Hypothalamus (tissue), 51 donors: ENCODE results near the gene KRT27.
"Not testable (repeated sequence)": the region's sequence is repeated elsewhere in the genome, so short reads cannot be mapped to it uniquely, and the experiment has no call there.

Experiments used
- DNase-seq, 51 donors: peaks; one replicate each; lab custom pipeline; 2025; lab: John Stamatoyannopoulos, UW

Gene KRT27, protein sequence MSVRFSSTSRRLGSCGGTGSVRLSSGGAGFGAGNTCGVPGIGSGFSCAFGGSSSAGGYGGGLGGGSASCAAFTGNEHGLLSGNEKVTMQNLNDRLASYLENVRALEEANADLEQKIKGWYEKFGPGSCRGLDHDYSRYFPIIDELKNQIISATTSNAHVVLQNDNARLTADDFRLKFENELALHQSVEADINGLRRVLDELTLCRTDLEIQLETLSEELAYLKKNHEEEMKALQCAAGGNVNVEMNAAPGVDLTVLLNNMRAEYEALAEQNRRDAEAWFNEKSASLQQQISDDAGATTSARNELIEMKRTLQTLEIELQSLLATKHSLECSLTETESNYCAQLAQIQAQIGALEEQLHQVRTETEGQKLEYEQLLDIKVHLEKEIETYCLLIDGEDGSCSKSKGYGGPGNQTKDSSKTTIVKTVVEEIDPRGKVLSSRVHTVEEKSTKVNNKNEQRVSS

DNA sequence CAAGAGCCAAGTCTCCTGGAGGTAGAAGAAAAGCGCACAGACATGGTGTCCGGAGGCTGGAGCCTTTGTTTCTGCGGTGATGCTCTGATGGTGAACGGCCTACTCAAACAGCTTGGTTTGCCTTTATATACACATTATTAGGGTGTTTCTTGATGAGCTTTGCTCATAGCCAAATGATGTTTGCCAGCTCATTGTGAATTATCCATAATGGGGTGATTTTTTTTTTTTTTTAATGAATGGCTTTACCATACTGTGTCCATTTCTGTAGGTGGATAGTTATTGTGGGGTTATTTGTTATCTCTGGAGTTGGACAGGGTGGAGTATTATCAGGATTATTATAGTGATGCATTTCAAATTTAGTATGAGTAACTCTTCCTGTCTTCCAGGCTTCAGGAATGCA, at the start of gene KRT27:
KRT27 (minus strand) TSS at position 101 of the 400 bp plus-strand sequence; CDS start at position 44, 57 bp downstream.
- DNase-seq = no peak

DNA sequence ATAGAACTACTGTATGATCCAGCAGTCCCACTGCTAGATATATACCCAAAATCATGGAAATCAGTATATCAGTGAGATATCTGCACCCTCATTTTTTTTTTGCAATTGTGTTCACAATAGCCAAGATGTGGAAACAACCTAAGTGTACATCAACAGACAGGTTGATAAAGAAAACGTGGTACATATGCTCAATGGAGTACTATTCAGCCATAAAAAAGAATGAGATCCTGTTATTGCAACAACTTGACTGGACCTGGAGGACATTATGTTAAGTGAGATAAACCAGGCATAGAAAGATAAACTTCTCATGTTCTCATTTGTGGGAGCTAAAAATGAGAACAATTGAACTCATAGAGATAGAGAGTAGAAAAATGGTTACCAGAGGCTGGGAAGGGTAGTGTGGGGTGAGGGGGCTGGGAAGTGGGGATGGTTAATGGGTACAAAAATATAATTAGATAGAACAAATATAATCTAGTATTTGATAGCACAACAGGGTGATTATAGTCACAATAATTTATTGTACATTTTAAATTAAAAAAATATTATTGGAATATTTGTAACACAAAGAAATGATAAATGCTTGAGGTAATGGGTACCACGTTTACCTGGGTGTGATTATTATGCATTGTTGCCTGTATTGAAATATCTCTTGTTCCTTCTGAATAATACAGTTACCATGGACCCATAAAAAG, 47.9 kb upstream of the KRT27 start:
- DNase-seq = no peak

DNA sequence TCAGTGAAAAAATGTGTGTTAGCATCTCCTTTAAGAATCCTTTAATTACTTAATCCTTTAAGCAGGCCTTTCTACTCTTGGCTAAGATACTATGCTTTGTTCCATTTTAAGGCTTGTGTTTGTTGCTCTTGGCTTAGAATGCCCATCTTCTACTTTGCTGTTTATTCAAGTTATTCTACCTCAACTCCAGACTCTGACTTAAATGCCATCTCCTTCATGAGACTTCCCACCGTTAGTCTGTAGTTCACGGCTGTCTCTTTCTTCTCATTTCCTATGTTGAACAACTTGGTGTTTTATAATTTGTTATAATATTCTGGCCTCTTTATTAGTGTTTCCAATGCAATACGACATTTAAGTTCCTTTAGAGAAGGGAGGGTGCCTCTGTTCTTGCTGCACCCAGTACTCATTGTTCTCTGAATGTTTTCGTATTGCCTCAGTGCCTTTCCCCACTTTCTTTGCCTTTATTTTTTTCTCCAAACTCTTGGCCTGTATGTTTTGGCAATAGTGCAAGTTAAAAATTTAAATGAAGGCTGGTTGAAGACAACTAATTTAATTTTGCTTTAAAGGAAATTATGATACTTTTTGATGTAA, 46.2 kb upstream of the KRT27 start:
- no peak for DNase-seq

DNA sequence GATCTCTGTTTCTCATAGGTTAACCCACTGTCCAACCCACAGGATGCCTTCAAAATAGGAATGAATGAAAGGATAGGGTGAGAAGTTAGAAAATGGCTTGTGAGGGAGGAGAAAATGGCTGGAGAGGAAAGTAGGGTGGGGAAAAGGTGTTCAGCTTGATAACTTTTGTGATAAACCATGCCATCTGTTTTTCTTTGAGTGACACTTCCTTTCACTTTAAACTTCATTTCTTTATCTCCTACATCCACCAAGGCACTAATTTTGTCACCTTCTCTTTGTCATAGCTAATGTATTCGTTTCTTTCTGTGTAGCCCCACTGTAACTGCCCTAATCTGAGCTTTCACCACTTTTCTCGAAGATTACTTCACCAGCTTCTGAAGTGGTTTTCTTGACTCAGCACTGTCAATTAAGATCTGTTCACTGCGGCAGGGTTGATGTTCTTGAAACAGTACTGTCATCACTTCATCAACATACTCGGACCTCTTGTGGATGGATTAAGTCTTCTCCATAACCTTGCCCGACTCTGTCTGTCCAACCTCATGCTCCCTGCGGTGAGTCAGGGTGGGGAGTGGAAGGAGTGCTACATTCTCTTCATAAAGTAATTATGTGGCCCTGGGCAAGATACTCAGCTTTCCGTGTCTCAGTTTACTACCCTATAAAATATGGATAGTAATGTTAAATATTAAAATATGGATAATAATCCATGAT, 45.5 kb upstream of the KRT27 start:
- DNase-seq = no peak

DNA sequence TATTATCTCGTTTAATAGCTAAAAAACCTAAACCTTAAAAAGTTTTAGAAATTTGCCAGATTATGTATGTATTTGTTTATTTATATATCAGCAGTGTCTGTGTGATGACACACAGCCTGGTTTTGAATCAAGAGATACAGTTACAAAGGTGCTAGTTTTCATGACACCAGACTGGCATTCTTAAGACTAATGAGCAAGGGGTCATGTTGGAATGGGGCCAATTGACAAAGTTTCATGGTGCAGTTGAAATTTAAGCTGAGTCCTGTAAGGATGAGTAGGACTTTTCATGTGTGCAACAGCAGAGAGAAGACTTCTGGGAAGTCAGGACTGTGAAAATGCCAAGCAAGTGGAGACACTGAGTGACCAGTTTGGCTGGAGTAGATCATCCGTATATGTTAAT, 43.2 kb upstream of the KRT27 start:
- no peak for DNase-seq

DNA sequence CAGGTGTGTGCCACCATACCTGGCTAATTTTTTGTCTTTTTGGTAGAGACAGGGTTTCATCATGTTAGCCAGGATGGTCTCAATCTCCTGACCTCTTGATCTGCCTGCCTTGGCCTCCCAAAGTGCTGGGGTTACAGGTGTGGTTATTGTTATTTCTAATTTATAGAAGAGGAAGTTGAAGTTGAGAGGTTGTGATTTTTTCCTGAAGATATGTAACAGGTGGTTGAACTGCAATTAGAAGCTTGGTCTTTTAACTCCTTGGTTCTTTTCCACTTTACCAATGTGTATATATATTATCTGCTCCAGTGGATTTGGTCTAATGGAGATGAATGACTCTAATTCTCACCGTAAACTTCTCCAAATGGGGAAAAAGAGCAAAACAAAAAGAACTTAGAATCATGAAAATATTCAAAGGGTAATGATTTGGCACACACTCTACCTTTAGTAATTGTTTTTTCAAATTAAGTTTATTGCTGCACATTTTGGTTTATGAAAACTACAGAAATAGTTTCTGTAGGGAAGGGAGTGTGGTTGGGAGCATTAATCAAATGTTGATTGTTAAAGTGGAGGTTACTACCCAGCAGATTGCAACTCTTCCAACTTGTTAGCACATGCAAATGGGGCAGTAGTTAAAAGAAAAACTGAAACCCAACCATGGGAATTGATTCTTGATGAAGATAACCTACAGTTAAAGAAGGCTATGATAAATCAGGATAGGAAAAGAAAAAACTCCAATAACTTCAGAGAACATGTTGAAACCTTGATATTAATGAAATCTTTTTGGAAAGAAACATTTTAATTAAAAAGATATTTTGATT, 41.9 kb upstream of the KRT27 start:
- no peak for DNase-seq

DNA sequence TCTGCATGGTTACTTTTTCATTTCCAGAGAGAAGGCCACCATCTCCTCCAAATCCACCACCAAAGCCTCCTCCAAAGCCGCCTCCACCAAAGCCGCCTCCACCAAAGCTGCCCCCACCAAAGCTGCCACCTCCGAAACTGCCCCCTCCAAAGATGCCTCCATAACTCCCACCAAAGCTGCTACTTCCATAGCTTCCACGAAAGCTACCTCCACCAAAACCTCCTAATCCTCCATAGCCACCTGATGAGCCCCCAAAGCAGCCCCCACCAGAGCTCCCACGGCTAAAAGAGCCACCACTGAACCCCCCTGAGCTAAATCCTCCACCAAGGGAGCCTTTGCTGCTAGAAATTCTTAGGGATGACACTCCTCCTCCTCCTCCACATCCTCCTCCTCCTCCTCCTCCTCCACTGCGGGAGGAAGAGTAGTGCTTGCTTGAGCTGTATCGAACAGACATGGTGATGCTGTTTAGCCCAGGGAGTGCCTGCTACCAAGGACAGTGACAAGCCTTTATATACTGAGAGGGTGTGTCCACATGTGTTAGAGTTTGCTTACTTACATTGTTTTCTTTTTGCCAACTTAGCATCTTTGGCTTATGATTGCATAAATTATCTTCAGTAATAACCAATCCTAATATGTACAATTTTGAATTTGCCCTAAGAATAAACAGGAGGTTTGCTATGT, 39.9 kb upstream of the KRT27 start, which contains the start of gene KRT10:
KRT10 (minus strand) TSS at position 483 of the 681 bp plus-strand sequence; CDS start at position 454, 29 bp downstream.
- no peak for DNase-seq

DNA sequence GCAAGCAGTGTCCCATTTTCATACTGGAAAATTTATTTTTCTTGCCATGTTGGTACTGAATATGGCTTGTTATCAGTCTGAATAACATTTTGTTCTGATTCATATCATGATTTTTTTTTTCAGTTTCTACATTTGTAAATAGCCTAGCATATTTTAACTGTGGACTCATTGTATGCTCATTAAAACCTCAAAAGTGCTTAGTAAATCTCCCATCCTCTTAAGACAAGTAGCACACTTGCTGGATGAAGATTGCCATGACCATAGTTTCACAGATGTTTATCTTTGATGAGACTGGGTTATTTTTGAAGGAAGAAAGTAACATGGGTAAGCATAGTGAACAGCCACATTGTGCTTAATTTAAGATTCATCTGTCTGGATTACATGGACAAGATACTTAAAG, 39.2 kb upstream of the KRT27 start:
- DNase-seq = no peak

DNA sequence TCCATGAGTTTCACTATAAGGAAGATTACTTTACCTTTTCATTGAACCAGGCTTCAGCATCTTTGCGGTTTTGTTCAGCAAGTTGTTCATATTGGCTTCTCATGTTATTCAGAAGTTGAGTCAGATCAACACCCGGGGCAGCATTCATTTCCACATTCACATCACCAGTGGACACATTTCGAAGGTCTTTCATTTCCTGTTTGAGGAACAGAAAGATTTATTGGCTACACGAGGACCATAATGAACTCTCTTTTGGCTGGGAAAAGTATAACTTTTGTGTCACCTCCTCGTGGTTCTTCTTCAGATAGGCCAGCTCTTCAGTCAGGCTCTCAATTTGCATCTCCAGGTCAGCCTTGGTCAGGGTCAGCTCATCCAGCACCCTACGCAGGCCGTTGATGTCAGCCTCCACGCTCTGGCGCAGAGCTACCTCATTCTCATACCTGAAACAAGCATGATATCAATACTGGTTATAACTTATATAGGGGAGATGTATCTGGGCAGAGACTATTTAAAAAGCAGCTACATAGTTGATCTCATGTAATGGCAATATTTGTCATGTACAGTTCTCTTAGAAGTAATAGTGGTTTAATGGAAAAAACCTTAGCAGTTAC, 38.0 kb upstream of the KRT27 start:
- DNase-seq = no peak

DNA sequence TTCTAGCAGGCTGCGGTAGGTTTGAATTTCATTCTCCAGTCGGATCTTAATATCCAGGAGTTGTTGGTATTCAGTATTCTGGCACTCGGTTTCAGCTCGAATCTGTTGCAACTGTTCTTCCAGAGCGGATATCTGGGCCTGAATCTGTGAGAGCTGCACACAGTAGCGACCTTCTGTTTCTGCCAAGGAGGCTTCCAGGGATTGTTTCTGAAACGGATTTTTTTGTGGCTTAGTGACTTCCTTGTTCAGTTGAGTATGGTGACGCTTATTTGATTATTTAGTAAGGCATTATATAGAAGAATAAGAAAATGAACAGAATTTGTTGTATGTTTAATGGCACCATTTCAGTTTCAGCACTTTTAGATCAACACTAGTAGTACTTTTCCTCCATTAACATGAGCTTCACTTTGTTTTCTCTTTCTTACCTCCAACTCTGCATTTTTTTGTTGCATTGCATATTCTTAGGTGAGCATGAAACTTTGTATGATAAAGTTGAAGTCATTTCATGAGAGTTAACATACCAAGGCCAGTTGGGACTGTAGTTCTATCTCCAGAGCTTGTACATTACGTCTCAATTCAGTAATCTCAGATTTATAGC, 37.3 kb upstream of the KRT27 start:
- peak in 1 of 51 donors; percentile 1 for DNase-seq

DNA sequence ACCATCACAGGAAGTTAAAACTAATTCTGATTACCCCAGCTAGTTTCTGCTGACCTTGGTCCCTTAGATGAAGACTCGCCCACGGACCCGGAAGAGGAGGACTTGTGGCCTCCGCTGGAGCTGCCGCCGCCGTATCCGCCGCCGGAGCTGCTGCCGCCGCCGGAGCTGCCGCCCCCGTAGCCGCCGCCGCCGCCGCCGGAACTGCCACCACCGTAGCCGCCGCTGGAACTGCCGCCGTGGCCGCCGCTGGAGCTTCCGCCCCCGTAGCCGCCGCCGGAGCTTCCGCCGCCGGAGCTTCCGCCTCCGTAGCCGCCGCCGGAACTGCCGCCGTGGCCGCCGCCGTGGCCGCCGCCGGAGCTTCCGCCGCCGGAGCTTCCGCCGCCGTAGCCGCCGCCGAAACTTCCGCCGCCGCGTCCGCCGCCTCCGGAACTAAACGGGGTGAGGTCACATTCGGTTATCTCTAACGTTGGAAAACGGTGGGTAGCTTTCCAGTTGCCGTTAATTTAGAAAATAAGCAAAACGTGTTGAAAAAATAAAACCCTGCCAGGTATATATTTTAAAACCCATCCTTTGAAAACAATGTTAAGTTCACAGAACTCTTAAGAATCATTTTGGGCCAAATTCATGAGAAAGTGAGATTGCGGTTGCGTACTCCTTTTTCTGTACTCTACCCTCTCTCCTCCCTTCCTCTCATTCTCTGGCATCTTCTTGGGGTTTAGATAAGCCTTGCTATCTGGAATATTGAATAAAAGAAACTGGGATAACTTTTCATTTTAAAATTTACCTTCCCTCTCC, 36.6 kb upstream of the KRT27 start:
- DNase-seq = peak in 49 of 51 donors; percentile 8 to 87 (median 60)

DNA sequence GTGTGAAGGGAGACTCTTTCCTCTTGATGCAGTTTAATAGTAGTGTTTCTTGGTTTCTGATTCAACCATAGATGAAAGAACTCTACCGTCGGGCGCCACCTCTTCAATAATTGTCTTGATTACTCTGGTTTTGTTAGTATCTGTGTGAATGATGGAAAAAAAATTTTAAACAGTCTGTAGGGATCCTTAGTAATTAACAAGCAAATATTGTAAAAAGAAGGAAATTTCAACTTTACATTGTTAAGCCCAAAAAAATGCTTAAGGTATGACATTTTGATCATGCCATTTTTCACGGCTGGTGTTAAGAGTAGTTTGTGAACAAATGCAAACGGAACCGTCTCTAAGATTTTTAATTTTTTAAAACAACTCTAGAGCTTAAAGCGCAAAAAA, 36.0 kb upstream of the KRT27 start:
- no peak for DNase-seq

DNA sequence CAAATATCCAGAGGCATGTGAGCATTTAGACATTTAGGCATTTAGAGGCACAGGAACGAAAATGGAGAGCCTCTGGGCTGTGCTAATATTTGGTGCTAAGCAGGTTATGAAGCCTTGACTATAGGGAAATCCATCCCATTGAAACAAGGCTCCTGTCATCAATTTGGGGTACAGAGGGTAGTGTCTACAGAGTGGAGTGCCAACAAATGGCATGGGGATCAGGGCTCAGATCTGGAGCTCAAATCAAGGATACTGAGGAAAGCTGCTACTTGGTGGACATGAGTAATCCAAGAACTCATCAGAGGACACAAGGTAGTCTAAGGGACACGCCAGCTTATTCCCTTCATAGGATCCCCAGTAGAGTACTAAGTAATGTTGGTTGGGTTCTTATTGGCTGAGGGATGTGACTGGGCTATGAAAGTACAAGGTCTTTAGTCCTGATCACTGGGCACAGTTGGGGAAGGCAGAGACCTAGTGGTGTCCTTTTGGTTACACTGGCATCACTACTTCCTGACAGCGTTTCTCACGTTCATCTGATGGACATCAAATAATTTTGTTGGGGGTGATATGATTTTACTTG, 34.8 kb upstream of the KRT27 start:
- no peak for DNase-seq

DNA sequence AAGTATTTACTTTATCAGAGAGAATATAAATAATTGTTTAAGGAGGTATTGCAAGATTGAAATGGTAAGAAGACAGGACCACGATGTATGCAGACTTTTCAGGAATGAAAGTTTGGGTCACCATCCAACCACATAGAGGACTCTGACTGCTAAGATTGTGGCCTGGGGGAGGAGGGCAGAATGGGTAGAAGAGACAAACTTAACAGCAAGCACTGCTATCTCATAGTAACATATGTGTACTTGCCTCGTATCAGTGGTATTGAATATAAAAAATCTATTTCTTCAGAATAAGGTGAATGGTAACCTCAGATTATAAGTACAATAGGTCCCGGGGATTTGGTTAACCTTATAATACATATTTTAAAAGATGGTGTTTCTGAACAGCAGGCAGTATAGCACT, 34.2 kb upstream of the KRT27 start:
- DNase-seq = no peak

DNA sequence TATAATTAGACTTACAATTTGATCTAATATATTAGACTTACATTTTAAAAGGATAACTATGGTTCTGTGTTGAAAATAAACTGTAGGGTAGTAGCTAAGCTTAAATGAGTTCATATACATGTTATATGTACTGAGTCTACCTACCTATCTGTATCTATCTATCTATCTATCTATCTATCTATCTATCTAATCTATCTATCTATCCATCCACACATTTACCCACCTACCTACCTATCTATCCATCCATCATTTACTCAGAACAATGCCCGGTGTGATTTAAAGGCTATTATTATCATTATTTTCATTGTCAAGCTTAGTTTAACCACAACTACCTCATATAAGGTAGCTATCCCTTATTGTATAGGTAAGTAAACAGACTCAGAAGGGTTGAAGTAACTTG, 33.0 kb upstream of the KRT27 start:
- no peak for DNase-seq

DNA sequence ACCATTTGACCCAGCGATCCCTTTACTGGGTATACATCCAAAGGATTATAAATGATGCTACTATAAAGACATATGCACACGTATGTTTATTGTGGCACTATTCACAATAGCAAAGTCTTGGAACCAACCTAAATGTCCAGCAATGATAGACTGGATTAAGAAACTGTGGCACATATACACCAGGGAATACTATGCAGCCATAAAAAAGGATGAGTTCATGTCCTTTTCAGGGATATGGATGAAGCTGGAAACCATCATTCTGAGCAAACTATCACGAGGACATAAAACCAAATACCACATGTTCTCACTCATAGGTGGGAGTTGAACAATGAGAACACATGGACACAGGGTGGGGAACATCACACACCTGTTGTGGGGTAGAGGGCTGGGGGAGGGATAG, 32.3 kb upstream of the KRT27 start:
- DNase-seq = not testable (repeated sequence)

DNA sequence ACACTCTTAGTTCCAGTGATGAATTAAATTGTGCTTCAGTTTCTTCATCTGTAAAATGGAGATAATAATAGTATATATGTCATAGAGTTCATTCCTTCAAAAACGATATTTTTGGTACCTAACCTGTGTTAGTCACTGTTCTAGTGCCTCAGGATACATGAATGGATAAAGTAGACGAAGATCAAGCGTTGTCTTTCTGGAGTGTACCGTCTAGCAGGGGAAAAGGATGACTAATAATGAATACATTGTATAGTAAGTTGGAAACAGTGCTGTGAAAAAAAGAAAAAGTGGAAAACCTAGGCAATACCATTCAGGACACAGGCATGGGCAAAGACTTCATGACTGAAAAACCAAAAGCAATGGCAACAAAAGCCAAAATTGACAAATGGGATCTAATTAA, 31.5 kb upstream of the KRT27 start:
- no peak for DNase-seq
